ENCODE measurements around the gene MAPKAPK2. TPM values are rescaled to one million over a fixed set of nuclear protein-coding genes. Genes with fewer than 3 reads are reported as not detected.

Gene MAPKAPK2
- polyA plus RNA-seq, 1 donor (not counting 4 experiments of a cell fraction or from before 2014, with no cell fraction given), result 41.5 TPM

DNA sequence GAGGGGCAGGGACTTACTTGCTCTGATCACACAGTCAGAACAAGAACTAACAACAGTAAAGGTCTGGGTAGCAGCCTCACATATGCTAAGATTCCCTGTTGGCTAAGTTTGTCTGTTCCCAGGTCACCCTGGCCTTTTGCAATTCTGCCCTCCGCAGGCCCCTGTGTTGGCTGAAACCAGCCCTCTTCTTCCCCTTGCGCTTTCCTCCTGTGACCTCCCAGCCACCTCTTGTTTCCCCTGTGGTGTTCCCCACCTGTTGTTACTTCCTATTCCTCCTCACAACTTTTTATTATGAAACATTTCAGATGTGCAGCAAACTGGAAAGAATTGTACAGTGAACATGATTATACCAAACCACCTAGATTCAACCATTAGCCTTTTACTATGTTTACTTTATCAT lies 23.4 kb downstream of the MAPKAPK2 start:
- H3K79me2 ChIP-seq (ENCODE audit: control insufficient read depth, insufficient read depth, low read length), result peaks cover 92% of the 10 kb centered on the region
- H3K36me3 ChIP-seq (ENCODE audit: control insufficient read depth in 2 of 2, extremely low read depth in 1 of 2, insufficient read depth in 2 of 2, low read length in 2 of 2), result peaks cover 0 to 3% of the 10 kb centered on the region in 2 experiments
- H3K9me1 ChIP-seq (ENCODE audit: control insufficient read depth, extremely low read depth, insufficient read depth, low read length), result peaks cover 6% of the 10 kb centered on the region
- H3K9ac ChIP-seq (ENCODE audit: control insufficient read depth, extremely low read depth, insufficient read depth, low read length), result no peak overlapping the region
- H3K9me3 ChIP-seq (ENCODE audit: control insufficient read depth, low read depth, low read length), result no peaks in the 10 kb centered on the region
- DNase-seq (ENCODE audit: low read depth, low spot score) (no peak), FAIRE-seq (no peak)
- no peak overlapping the region for H2AFZ ChIP-seq (ENCODE audit: control insufficient read depth, low read length)
- no peak overlapping the region for H3K27ac ChIP-seq (ENCODE audit: control insufficient read depth, insufficient read depth, low read length)
- peaks cover 37% of the 10 kb centered on the region for H4K20me1 ChIP-seq (ENCODE audit: control insufficient read depth, extremely low read depth, insufficient read depth, low read length)
- no peak overlapping the region for H3K4me2 ChIP-seq (ENCODE audit: control insufficient read depth, extremely low read depth, insufficient read depth, low read depth, low read length)
- no peaks in the 10 kb centered on the region for H3K27me3 ChIP-seq (ENCODE audit: control insufficient read depth, extremely low read depth, insufficient read depth, low read length)
- dilution Hi-C loops (cut with MboI; ENCODE audit: extremely low pct_ligation_motif_present, low sequenced_read_pairs), result no loop called here
- peaks cover 58% of the 10 kb centered on the region for H3K4me1 ChIP-seq (ENCODE audit: control insufficient read depth, extremely low read depth, insufficient read depth, low read length)
- H3K4me3 ChIP-seq (ENCODE audit: control insufficient read depth in 2 of 3, extremely low read depth in 1 of 3, insufficient read depth in 2 of 3, low read depth in 1 of 3, low read length in 3 of 3), result no peak overlapping the region
- TF ChIP-seq CTCF (optimal IDR thresholded peaks at IDR 0.05 in 1 of 3, IDR thresholded peaks at IDR 0.05 in 1 of 3, conservative IDR thresholded peaks at IDR 0.05 in 1 of 3; ENCODE audit: extremely low read depth in 1 of 3, insufficient read depth in 2 of 3, low read length in 3 of 3), result no peak
- no peak for TF ChIP-seq EZH2 (IDR thresholded peaks at IDR 0.05; ENCODE audit: low read length)

DNA sequence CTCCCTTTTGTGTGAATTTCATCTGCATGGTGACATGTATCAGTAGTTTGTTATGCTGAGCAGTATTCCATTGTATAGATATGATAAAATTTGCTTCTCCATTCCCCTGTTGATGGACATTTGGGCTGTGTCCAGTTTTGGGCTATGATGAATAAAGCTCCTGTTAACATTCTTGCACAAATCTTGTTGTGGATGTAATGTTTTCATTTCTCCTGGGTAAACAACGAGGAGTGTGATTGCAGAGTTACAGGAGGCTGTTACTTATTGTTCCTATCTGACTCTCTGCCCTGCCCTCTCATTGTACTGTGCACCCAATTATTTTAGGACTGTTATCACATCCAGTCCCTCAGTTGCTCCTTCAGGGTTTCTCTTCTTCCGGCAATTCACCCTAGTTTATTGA lies 24.2 kb downstream of the MAPKAPK2 start:
- peaks cover 0 to 3% of the 10 kb centered on the region in 2 experiments for H3K36me3 ChIP-seq (ENCODE audit: control insufficient read depth in 2 of 2, extremely low read depth in 1 of 2, insufficient read depth in 2 of 2, low read length in 2 of 2)
- H3K27ac ChIP-seq (ENCODE audit: control insufficient read depth, insufficient read depth, low read length), result peak overlapping the region; percentile 72
- H3K27me3 ChIP-seq (ENCODE audit: control insufficient read depth, extremely low read depth, insufficient read depth, low read length), result no peaks in the 10 kb centered on the region
- no peak for DNase-seq (ENCODE audit: low read depth, low spot score)
- FAIRE-seq, result no peak
- H3K4me3 ChIP-seq (ENCODE audit: control insufficient read depth in 2 of 3, extremely low read depth in 1 of 3, insufficient read depth in 2 of 3, low read depth in 1 of 3, low read length in 3 of 3), result no peak overlapping the region
- H2AFZ ChIP-seq (ENCODE audit: control insufficient read depth, low read length), result no peak overlapping the region
- no peak overlapping the region for H3K9ac ChIP-seq (ENCODE audit: control insufficient read depth, extremely low read depth, insufficient read depth, low read length)
- H3K9me3 ChIP-seq (ENCODE audit: control insufficient read depth, low read depth, low read length), result no peaks in the 10 kb centered on the region
- dilution Hi-C loops (cut with MboI; ENCODE audit: extremely low pct_ligation_motif_present, low sequenced_read_pairs), result no loop called here
- H3K4me1 ChIP-seq (ENCODE audit: control insufficient read depth, extremely low read depth, insufficient read depth, low read length), result peaks cover 60% of the 10 kb centered on the region
- H3K79me2 ChIP-seq (ENCODE audit: control insufficient read depth, insufficient read depth, low read length), result peaks cover 92% of the 10 kb centered on the region
- H3K4me2 ChIP-seq (ENCODE audit: control insufficient read depth, extremely low read depth, insufficient read depth, low read depth, low read length), result no peak overlapping the region
- TF ChIP-seq EZH2 (IDR thresholded peaks at IDR 0.05; ENCODE audit: low read length), result no peak
- no peak for TF ChIP-seq CTCF (optimal IDR thresholded peaks at IDR 0.05 in 1 of 3, IDR thresholded peaks at IDR 0.05 in 1 of 3, conservative IDR thresholded peaks at IDR 0.05 in 1 of 3; ENCODE audit: extremely low read depth in 1 of 3, insufficient read depth in 2 of 3, low read length in 3 of 3)
- H4K20me1 ChIP-seq (ENCODE audit: control insufficient read depth, extremely low read depth, insufficient read depth, low read length), result peaks cover 36% of the 10 kb centered on the region
- peaks cover 9% of the 10 kb centered on the region for H3K9me1 ChIP-seq (ENCODE audit: control insufficient read depth, extremely low read depth, insufficient read depth, low read length)
